Measurements from ENCODE around the gene GGACT.
"Not testable (repeated sequence)": the region's sequence is repeated elsewhere in the genome, so short reads cannot be mapped to it uniquely, and the experiment has no call there.

Gene GGACT

GRCh38 chr13:100526318-100527000 lies 62.1 kb downstream of the GGACT start:
- DNase-seq: no peak

- DNase-seq: no peak
Measured at GRCh38 chr13:100525453-100526317, 62.9 kb downstream of the GGACT start.

- DNase-seq: not testable (repeated sequence)
Measured at GRCh38 chr13:100524688-100525087, 63.9 kb downstream of the GGACT start.

GRCh38 chr13:100523981-100524386 lies 64.6 kb downstream of the GGACT start:
- no peak for DNase-seq

GRCh38 chr13:100523411-100523810 lies 65.2 kb downstream of the GGACT start:
- DNase-seq: peak in 1 of 2 experiments; percentile 49

GRCh38 chr13:100522618-100523309 lies 65.8 kb downstream of the GGACT start:
- DNase-seq: no peak

- DNase-seq: peak; percentile 79 to 90
Measured at GRCh38 chr13:100521851-100522617, 66.6 kb downstream of the GGACT start.

- peak in 1 of 2 experiments; percentile 24 for DNase-seq
Measured at GRCh38 chr13:100520936-100521850, 67.4 kb downstream of the GGACT start.

- no peak for DNase-seq
Measured at GRCh38 chr13:100519626-100520025, 69.0 kb downstream of the GGACT start.

GRCh38 chr13:100518394-100519062 lies 70.1 kb downstream of the GGACT start:
- no peak for DNase-seq

GRCh38 chr13:100517728-100518127 lies 70.9 kb downstream of the GGACT start:
- DNase-seq: no peak

- no peak for DNase-seq
Measured at GRCh38 chr13:100517135-100517534, 71.5 kb downstream of the GGACT start.

GRCh38 chr13:100515410-100515800 lies 73.2 kb downstream of the GGACT start:
- no peak for DNase-seq

GRCh38 chr13:100514788-100515409 lies 73.7 kb downstream of the GGACT start:
- peak; percentile 84 to 86 for DNase-seq

GRCh38 chr13:100513987-100514670 lies 74.5 kb downstream of the GGACT start:
- DNase-seq: peak; percentile 53 to 82

GRCh38 chr13:100513171-100513570 lies 75.4 kb downstream of the GGACT start:
- no peak for DNase-seq

- no peak for DNase-seq
Measured at GRCh38 chr13:100512422-100512821, 76.2 kb downstream of the GGACT start.

GRCh38 chr13:100511466-100511865 lies 77.1 kb downstream of the GGACT start:
- DNase-seq: peak in 1 of 2 experiments; percentile 45

- peak; percentile 58 to 85 for DNase-seq
Measured at GRCh38 chr13:100510208-100510957, 78.2 kb downstream of the GGACT start.

All from NCI-H2081 (cell line).